HepG2 (cell line): Measurements from ENCODE around the gene TANGO6. TPM values are rescaled to one million over a fixed set of nuclear protein-coding genes. Genes with fewer than 3 reads are reported as not detected.

Source experiments
- ATAC-seq: fragments of 200-7000 bp; cut with Tn5 transposase; 3 replicates; pipeline ENCODE4 v1.9.1; 2020; ENCODE audit warnings: mild to moderate bottlenecking, moderate library complexity
- BruUV-seq: library from RNA; stranded (reverse); fragments of 400-500 nt; replicated peaks from 2 replicates; lab custom pipeline; 2021; lab: Mats Ljungman, UMichigan
- CTCF ChIA-PET: fragments of 300-600 bp; formaldehyde crosslinking; extraction: SDS; loops from one replicate; lab custom pipeline; 2021; ENCODE audit warnings: low total read pairs, inconsistent platforms, low intra/inter-chr PET ratio; lab: Yijun Ruan, JAX
- POLR2A ChIA-PET: fragments of 350-600 bp; sonication (Branson Sonifier 250); formaldehyde crosslinking; loops from one replicate; lab custom pipeline; 2020; ENCODE audit warnings: antibody characterized with exemption, inconsistent platforms; lab: Yijun Ruan, JAX
- DNase-seq: peaks from one replicate; pipeline ENCODE4 v3.0.0-alpha.2; 2015; ENCODE audit warnings: low spot score
- FAIRE-seq: peaks from 3 replicates; lab custom pipeline; 2011; peaks lifted over from hg19 to GRCh38; lab: Jason Lieb, UNC
- H2AFZ ChIP-seq: one replicate; pipeline ENCODE4 v1.6.1; 2011; ENCODE audit warnings: low read length, inconsistent platforms
- H3K27ac ChIP-seq: fragments of 300-600 bp; 3 replicates; pipeline ENCODE4 v1.8.0; 2011; ENCODE audit warnings: mixed run types, mild to moderate bottlenecking, mixed read lengths, low read length, inconsistent platforms; ENCODE audit not compliant: insufficient read depth; ENCODE audit errors: extremely low read length
- H3K27me3 ChIP-seq, 2 experiments: fragments of 200-600 bp in 1 of 2; 2 replicates in 1 of 2; 3 replicates in 1 of 2; pipeline versions ENCODE4 v1.6.0 to v1.8.0; 2011; ENCODE audit warnings: low read length in 2 of 2, mild to moderate bottlenecking in 2 of 2, moderate library complexity in 2 of 2, inconsistent platforms in 1 of 2; ENCODE audit not compliant: insufficient read depth in 2 of 2, control insufficient read depth in 1 of 2
- H3K36me3 ChIP-seq, 2 experiments: fragments of 200-600 bp in 1 of 2; replicated peaks in 1 of 2; 2 replicates in 1 of 2; 3 replicates in 1 of 2; pipeline versions ENCODE4 v1.5.1 to v1.8.0; 2011; ENCODE audit warnings: low read length in 2 of 2, inconsistent platforms in 1 of 2; ENCODE audit not compliant: insufficient read depth in 2 of 2, control insufficient read depth in 1 of 2
- H3K4me1 ChIP-seq: 2 replicates; pipeline ENCODE4 v1.5.1; 2012; ENCODE audit warnings: low read length, inconsistent platforms; ENCODE audit not compliant: insufficient read depth
- H3K4me2 ChIP-seq: 2 replicates; pipeline ENCODE4 v1.6.0; 2011; ENCODE audit warnings: low read depth, low read length, inconsistent platforms
- H3K4me3 ChIP-seq, 3 experiments: fragments of 200-600 bp in 1 of 3; sonication (generic), shearing (Covaris generic) in 1 of 3; replicated peaks in 1 of 3; 2 replicates each; pipeline ENCODE4 v1.5.1; 2011 to 2016; ENCODE audit warnings: low read length in 3 of 3, inconsistent platforms in 2 of 3, low read depth in 2 of 3, mild to moderate bottlenecking in 2 of 3, control low read depth in 1 of 3, mixed read lengths in 1 of 3; ENCODE audit not compliant: insufficient read depth in 1 of 3
- H3K79me2 ChIP-seq: one replicate; pipeline ENCODE4 v1.6.1; 2011; ENCODE audit warnings: low read length, inconsistent platforms; ENCODE audit not compliant: insufficient read depth
- H3K9ac ChIP-seq: 2 replicates; pipeline ENCODE4 v1.6.0; 2011; ENCODE audit warnings: mild to moderate bottlenecking, low read depth, low read length, inconsistent platforms; ENCODE audit not compliant: insufficient read depth
- H3K9me3 ChIP-seq: 2 replicates; pipeline ENCODE4 v1.5.1; 2012; ENCODE audit warnings: mild to moderate bottlenecking, low read length
- H4K20me1 ChIP-seq: 2 replicates; pipeline ENCODE4 v1.6.0; 2011; ENCODE audit warnings: inconsistent platforms, mild to moderate bottlenecking, low read length, moderate library complexity; ENCODE audit not compliant: insufficient read depth
- ELF3 ChIP-seq: IDR thresholded peaks from 2 replicates; pipeline ENCODE4 v1.6.1; 2016; ENCODE audit warnings: missing genetic modification reagents, missing compliant biosample characterization
- NFYB ChIP-seq: sonication (generic); formaldehyde crosslinking; IDR thresholded peaks from 2 replicates; pipeline ENCODE4 v1.4.0; 2020; ENCODE audit warnings: missing genetic modification reagents
- ZNF652 ChIP-seq: IDR thresholded peaks from 2 replicates; pipeline ENCODE4 v1.6.1; 2016; ENCODE audit warnings: low read depth, borderline replicate concordance
- ZNF788 ChIP-seq: sonication (generic); formaldehyde crosslinking; IDR thresholded peaks from 2 replicates; pipeline ENCODE4 v1.5.0; 2020; ENCODE audit warnings: mild to moderate bottlenecking, missing genetic modification reagents, borderline replicate concordance
- WGBS: methylation state at CpG from one replicate; pipeline ENCODE4 v1.1.6; 2017; ENCODE audit warnings: low lambda C conversion rate; 5-methylcytosine and 5-hydroxymethylcytosine counted together
- in situ Hi-C: cut with HindIII; loops from 2 replicates; pipeline ENCODE4 v1.10.0; 2017; ENCODE audit warnings: low pct_unique_long_range_greater_than_20kb; ENCODE audit not compliant: extremely low pct_ligation_motif_present
- intact Hi-C: fragments of 100-400 bp; cut with micrococcal nuclease; formaldehyde crosslinking; loops from one replicate; pipeline ENCODE4 v1.10.0; 2022; ENCODE audit not compliant: unreplicated experiment
- polyA plus RNA-seq, 8 experiments: library from polyadenylated mRNA; depleted of rRNA in 3 of 8; stranded (reverse) in 7 of 8; unstranded in 1 of 8; fragments of >200 nt; fragmentation: Illumina TruSeq in 4 of 8; extraction: Trizol in 4 of 8; gene quantifications; 2 replicates each; pipeline versions ENCODE4 v1.2.1 to v1.2.3, GENCODE V29; 2011 to 2016; ENCODE audit warnings: low read depth in 4 of 8, missing spikeins in 1 of 8, mixed read lengths in 1 of 8; ENCODE audit not compliant: insufficient read depth in 1 of 8
- total RNA-seq, 5 experiments: library from RNA; depleted of rRNA; stranded (reverse); fragments of >200 nt; fragmentation: Illumina TruSeq; extraction: Trizol; gene quantifications; 2 replicates each; pipeline ENCODE4 v1.2.3, GENCODE V29; 2016; ENCODE audit warnings: low read depth in 1 of 5
- TF ChIP-seq, protein P1 (sequence below): sonication (generic); formaldehyde crosslinking; IDR thresholded peaks from 2 replicates; pipeline ENCODE4 v1.5.0; 2020; ENCODE audit warnings: missing genetic modification reagents
- TF ChIP-seq, protein P2 (sequence below), 2 experiments: sonication (generic) in 1 of 2; formaldehyde crosslinking in 1 of 2; IDR thresholded peaks; 2 replicates each; pipeline versions ENCODE4 v1.6.1 to v1.9.0; 2014 to 2022; ENCODE audit warnings: antibody characterized with exemption in 1 of 2, borderline replicate concordance in 1 of 2, inconsistent platforms in 1 of 2, low read depth in 1 of 2, missing genetic modification reagents in 1 of 2

Gene TANGO6
- total and polyA plus RNA-seq, 2 of the 13 experiments (the other 11 are each of a cell fraction or from before 2014, with no cell fraction given), result 7.2 to 13.3 TPM

DNA sequence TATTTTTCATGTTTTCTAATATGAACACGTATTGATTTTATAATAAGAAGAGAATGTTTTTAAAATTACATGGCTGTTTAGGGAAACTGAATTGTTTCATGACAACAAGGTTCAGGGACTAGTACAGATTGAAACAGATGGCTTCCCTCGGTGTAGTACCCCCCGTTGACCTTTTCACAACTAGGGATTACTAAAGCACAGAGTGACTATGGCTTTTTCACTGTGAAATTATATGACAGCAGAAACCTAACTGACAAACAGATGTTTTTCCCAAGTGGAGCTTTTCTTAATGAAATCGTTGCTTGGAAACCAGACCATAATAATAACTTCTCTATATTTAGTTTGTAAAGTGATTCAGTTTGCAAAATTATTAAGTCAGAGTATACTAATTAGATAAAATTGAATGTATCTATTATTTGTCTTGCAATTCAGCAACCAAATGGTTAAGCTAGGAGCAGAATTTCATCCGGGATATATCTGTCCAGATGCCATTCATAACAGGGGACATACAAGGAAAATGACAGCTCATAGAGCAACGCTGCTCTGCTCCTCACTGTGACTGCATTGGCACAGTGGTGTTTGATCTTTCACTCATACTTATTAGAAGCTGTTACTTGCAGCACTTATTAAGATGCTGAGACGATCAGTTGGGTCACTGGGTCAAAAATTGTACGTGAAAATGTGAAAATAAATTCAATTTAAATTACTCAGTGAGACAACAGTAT, 111.7 kb downstream of the TANGO6 start:
- TF ChIP-seq ZNF652 (peak; percentile 35; the same call in 1 of the 2 replicates), NFYB (CRISPR knock-in tag) (no peak)
- no peaks in the 10 kb centered on the region for H3K79me2 ChIP-seq
- H3K4me1 ChIP-seq, result peaks cover 19% of the 10 kb centered on the region
- no peak overlapping the region for H3K4me3 ChIP-seq
- FAIRE-seq, result peak; percentile 42
- intact Hi-C loops, result no loop called here
- H3K36me3 ChIP-seq, result no peaks in the 10 kb centered on the region
- no peak overlapping the region for H3K27ac ChIP-seq
- no peak overlapping the region for H2AFZ ChIP-seq
- WGBS, result 85% methylated on average over 8 of the region's 8 CpGs
- no TSS peak for BruUV-seq
- no peak for ATAC-seq
- CTCF ChIA-PET, result no interaction called here
- no peak overlapping the region for H3K4me2 ChIP-seq
- no peak overlapping the region for H3K9ac ChIP-seq
- no peaks in the 10 kb centered on the region for H4K20me1 ChIP-seq
- in situ Hi-C loops, result no loop called here
- DNase-seq, result no peak
- no peaks in the 10 kb centered on the region for H3K9me3 ChIP-seq
- H3K27me3 ChIP-seq, result no peaks in the 10 kb centered on the region
- POLR2A ChIA-PET, result no interaction called here

DNA sequence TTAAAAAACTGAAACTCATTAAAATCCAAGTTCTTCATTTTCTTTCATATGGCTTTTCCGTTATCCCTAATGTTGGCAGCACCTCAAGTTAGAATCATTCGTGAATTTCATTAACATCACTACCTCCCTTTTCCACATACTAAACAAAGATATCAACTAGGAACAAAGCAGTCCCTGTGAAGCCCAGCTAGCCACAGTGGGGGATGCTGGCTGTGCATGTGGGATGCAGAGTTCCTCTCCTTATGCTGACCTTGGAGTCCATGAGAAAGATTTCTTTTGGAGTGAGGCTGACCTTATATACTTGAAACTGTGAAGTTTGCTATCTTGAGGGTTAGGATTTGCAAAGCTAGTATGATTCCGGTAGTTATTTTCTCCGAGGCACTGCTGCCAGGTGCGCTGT, 117.6 kb downstream of the TANGO6 start:
- Histone ChIP-seq H3K27ac (no peak overlapping the region), H3K27me3 (no peaks in the 10 kb centered on the region), H3K9ac (no peak overlapping the region), H3K9me3 (no peaks in the 10 kb centered on the region), H3K36me3 (no peaks in the 10 kb centered on the region), H3K4me1 (peaks cover 19% of the 10 kb centered on the region), H2AFZ (no peak overlapping the region), H3K4me3 (no peak overlapping the region), H3K79me2 (no peaks in the 10 kb centered on the region), H4K20me1 (no peaks in the 10 kb centered on the region), H3K4me2 (no peak overlapping the region)
- 88% methylated on average over 5 of the region's 5 CpGs for WGBS
- no peak for ATAC-seq
- ChIA-PET POLR2A (no interaction called here), CTCF (no interaction called here)
- DNase-seq, result no peak
- no TSS peak for BruUV-seq
- no peak for FAIRE-seq
- intact Hi-C loops, result no loop called here
- in situ Hi-C loops, result no loop called here
- no peak for TF ChIP-seq ELF3 (CRISPR knock-in tag)
- TF ChIP-seq ZNF788, result no peak
- TF ChIP-seq, protein P1, sequence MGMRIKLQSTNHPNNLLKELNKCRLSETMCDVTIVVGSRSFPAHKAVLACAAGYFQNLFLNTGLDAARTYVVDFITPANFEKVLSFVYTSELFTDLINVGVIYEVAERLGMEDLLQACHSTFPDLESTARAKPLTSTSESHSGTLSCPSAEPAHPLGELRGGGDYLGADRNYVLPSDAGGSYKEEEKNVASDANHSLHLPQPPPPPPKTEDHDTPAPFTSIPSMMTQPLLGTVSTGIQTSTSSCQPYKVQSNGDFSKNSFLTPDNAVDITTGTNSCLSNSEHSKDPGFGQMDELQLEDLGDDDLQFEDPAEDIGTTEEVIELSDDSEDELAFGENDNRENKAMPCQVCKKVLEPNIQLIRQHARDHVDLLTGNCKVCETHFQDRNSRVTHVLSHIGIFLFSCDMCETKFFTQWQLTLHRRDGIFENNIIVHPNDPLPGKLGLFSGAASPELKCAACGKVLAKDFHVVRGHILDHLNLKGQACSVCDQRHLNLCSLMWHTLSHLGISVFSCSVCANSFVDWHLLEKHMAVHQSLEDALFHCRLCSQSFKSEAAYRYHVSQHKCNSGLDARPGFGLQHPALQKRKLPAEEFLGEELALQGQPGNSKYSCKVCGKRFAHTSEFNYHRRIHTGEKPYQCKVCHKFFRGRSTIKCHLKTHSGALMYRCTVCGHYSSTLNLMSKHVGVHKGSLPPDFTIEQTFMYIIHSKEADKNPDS (CRISPR knock-in tag), result no peak
- TF ChIP-seq, protein P2, sequence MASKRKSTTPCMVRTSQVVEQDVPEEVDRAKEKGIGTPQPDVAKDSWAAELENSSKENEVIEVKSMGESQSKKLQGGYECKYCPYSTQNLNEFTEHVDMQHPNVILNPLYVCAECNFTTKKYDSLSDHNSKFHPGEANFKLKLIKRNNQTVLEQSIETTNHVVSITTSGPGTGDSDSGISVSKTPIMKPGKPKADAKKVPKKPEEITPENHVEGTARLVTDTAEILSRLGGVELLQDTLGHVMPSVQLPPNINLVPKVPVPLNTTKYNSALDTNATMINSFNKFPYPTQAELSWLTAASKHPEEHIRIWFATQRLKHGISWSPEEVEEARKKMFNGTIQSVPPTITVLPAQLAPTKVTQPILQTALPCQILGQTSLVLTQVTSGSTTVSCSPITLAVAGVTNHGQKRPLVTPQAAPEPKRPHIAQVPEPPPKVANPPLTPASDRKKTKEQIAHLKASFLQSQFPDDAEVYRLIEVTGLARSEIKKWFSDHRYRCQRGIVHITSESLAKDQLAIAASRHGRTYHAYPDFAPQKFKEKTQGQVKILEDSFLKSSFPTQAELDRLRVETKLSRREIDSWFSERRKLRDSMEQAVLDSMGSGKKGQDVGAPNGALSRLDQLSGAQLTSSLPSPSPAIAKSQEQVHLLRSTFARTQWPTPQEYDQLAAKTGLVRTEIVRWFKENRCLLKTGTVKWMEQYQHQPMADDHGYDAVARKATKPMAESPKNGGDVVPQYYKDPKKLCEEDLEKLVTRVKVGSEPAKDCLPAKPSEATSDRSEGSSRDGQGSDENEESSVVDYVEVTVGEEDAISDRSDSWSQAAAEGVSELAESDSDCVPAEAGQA (IDR thresholded peaks at IDR 0.05; ENCODE audit: low read depth), result no peak
- TF ChIP-seq, protein P2 (CRISPR knock-in tag; IDR thresholded peaks at IDR 0.05; ENCODE audit: borderline replicate concordance), result no peak
